OCI-LY1 (cell line): ENCODE results near the gene IRF5.

Experiments used
- EZH2 ChIP-seq: fragments of 200-600 bp; sonication (generic), shearing (Covaris generic); IDR thresholded peaks from 2 replicates; pipeline ENCODE4 v1.8.0; 2017; ENCODE audit warnings: borderline replicate concordance, mixed run types, mild to moderate bottlenecking, antibody characterized with exemption, low read length, moderate library complexity, mixed read lengths
- TF ChIP-seq, protein P1 (sequence below): fragments of 200-600 bp; sonication (generic), shearing (Covaris generic); IDR thresholded peaks from 2 replicates; pipeline ENCODE4 v1.5.1; 2017; ENCODE audit warnings: mild to moderate bottlenecking, antibody characterized with exemption, low read length, moderate library complexity, mixed read lengths

DNA sequence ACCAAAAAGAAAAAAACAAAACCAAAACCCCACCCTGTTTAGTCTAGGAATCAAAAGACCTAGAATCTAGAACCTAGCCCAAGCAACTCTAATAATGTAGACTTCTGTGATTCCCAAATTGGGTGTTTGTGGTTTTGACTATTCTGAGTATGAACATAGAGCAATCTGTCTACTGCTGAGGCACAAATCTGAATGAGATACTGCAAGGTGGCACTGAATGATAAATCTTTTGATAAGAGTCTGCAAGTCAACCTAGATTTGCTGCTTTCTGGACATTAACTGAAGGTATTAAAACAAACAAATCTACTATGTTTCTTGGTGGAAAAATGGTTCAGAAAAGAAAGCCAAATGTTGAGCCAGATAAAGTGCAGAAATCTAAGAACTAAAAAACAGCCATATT, 50.6 kb downstream of the IRF5 start:
- TF ChIP-seq, protein P1, sequence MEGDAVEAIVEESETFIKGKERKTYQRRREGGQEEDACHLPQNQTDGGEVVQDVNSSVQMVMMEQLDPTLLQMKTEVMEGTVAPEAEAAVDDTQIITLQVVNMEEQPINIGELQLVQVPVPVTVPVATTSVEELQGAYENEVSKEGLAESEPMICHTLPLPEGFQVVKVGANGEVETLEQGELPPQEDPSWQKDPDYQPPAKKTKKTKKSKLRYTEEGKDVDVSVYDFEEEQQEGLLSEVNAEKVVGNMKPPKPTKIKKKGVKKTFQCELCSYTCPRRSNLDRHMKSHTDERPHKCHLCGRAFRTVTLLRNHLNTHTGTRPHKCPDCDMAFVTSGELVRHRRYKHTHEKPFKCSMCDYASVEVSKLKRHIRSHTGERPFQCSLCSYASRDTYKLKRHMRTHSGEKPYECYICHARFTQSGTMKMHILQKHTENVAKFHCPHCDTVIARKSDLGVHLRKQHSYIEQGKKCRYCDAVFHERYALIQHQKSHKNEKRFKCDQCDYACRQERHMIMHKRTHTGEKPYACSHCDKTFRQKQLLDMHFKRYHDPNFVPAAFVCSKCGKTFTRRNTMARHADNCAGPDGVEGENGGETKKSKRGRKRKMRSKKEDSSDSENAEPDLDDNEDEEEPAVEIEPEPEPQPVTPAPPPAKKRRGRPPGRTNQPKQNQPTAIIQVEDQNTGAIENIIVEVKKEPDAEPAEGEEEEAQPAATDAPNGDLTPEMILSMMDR: no peak
- TF ChIP-seq EZH2: no peak
